Astrocyte (in vitro differentiated cells and primary cell): ENCODE results near the gene SYT2. TPM values are rescaled to one million over a fixed set of nuclear protein-coding genes. Genes with fewer than 3 reads are reported as not detected.
"Not testable (repeated sequence)": the region's sequence is repeated elsewhere in the genome, so short reads cannot be mapped to it uniquely, and the experiment has no call there.

Source experiments
- DNase-seq: peaks from one replicate; pipeline ENCODE4 v3.0.0-alpha.2; 2010; ENCODE audit warnings: low read depth
- FAIRE-seq: peaks from 2 replicates; lab custom pipeline; 2011; peaks lifted over from hg19 to GRCh38; lab: Jason Lieb, UNC
- H2AFZ ChIP-seq: 2 replicates; pipeline ENCODE4 v1.6.0; 2012; ENCODE audit warnings: low read depth, low read length, inconsistent platforms
- H3K27ac ChIP-seq: 2 replicates; pipeline ENCODE4 v1.5.1; 2011; ENCODE audit warnings: low read depth, low read length, inconsistent platforms
- H3K27me3 ChIP-seq: 2 replicates; pipeline ENCODE4 v1.6.0; 2011; ENCODE audit warnings: low read length, inconsistent platforms; ENCODE audit not compliant: insufficient read depth
- H3K36me3 ChIP-seq: 2 replicates; pipeline ENCODE4 v1.5.1; 2011; ENCODE audit warnings: low read length, inconsistent platforms; ENCODE audit not compliant: insufficient read depth
- H3K4me1 ChIP-seq: 2 replicates; pipeline ENCODE4 v1.5.1; 2011; ENCODE audit warnings: low read length, inconsistent platforms; ENCODE audit not compliant: insufficient read depth
- H3K4me2 ChIP-seq: 2 replicates; pipeline ENCODE4 v1.6.0; 2012; ENCODE audit warnings: low read length, inconsistent platforms
- H3K4me3 ChIP-seq: 2 replicates; pipeline ENCODE4 v1.5.1; 2011; ENCODE audit warnings: low read depth, mild to moderate bottlenecking, low read length, inconsistent platforms; ENCODE audit not compliant: insufficient read depth
- H3K79me2 ChIP-seq: 2 replicates; pipeline ENCODE4 v1.6.0; 2012; ENCODE audit warnings: mild to moderate bottlenecking, low read length, inconsistent platforms; ENCODE audit not compliant: insufficient read depth
- H3K9ac ChIP-seq: 2 replicates; pipeline ENCODE4 v1.6.0; 2012; ENCODE audit warnings: mild to moderate bottlenecking, low read length, inconsistent platforms
- H3K9me3 ChIP-seq: 2 replicates; pipeline ENCODE4 v1.5.1; 2012; ENCODE audit warnings: low read depth, mild to moderate bottlenecking, low read length, inconsistent platforms; ENCODE audit not compliant: insufficient read depth
- H4K20me1 ChIP-seq: 2 replicates; pipeline ENCODE4 v1.6.0; 2012; ENCODE audit warnings: low read length, inconsistent platforms; ENCODE audit not compliant: insufficient read depth
- H3K27ac Mint-ChIP-seq: one replicate; pipeline ENCODE4 v1.8.0; 2021; ENCODE audit warnings: mild to moderate bottlenecking, mixed read lengths; ENCODE audit not compliant: unreplicated experiment
- H3K27me3 Mint-ChIP-seq: one replicate; pipeline ENCODE4 v1.8.0; 2021; ENCODE audit warnings: low read depth, mixed read lengths; ENCODE audit not compliant: unreplicated experiment
- H3K36me3 Mint-ChIP-seq: one replicate; pipeline ENCODE4 v1.8.0; 2021; ENCODE audit warnings: low read depth, mixed read lengths; ENCODE audit not compliant: unreplicated experiment
- H3K4me1 Mint-ChIP-seq: one replicate; pipeline ENCODE4 v1.8.0; 2021; ENCODE audit warnings: low read depth, mixed read lengths; ENCODE audit not compliant: unreplicated experiment
- H3K4me3 Mint-ChIP-seq: one replicate; pipeline ENCODE4 v1.8.0; 2021; ENCODE audit warnings: mild to moderate bottlenecking, moderate library complexity, mixed read lengths; ENCODE audit not compliant: unreplicated experiment
- H3K9me3 Mint-ChIP-seq: one replicate; pipeline ENCODE4 v1.8.0; 2021; ENCODE audit warnings: mild to moderate bottlenecking, mixed read lengths; ENCODE audit not compliant: unreplicated experiment
- CTCF ChIP-seq: IDR thresholded peaks from 2 replicates; pipeline ENCODE4 v1.5.1; 2011; ENCODE audit warnings: low read depth, mild to moderate bottlenecking, inconsistent platforms, low read length, moderate library complexity; ENCODE audit not compliant: insufficient read depth
- EZH2 ChIP-seq: IDR thresholded peaks from 2 replicates; pipeline ENCODE4 v1.6.1; 2012; ENCODE audit warnings: mild to moderate bottlenecking, low read length, inconsistent platforms; ENCODE audit not compliant: insufficient read depth
- total RNA-seq: library from RNA; stranded (reverse); gene quantifications from 2 replicates; pipeline ENCODE4 v1.2.1, GENCODE V29; 2021

SYT2 gene
- total RNA-seq, 1 donor from 2014 or later = 0.27 TPM

DNA sequence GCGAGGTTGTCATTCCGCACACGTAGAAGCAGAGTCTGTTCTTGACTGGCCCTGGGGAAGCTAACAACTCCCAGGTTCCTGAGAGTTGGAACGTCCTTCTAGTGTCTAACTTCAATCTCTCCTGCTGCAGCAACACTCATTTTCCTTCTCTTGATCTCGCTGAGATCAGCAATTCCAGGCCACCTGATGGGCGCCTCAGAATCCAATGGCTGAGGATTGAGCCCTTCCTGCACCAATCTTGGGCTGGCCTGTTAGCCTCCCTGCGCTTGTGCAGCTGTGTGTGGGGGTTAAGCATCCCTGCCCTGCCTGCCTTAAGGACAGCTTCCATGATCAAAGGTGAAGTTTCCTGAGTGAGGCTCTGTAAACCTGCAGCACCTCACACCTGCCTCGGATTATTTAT is 87.9 kb downstream of the SYT2 start:
- FAIRE-seq (no peak), DNase-seq (no peak)
- no peaks in the 10 kb centered on the region for H3K36me3 ChIP-seq
- H3K4me3 Mint-ChIP-seq = no peak overlapping the region
- peaks cover 4% of the 10 kb centered on the region for H3K36me3 Mint-ChIP-seq
- no peaks in the 10 kb centered on the region for H3K9me3 Mint-ChIP-seq
- H3K4me1 ChIP-seq = peaks cover 25% of the 10 kb centered on the region
- no peaks in the 10 kb centered on the region for H3K79me2 ChIP-seq
- no peaks in the 10 kb centered on the region for H3K9me3 ChIP-seq
- peaks cover 10% of the 10 kb centered on the region for H3K27me3 ChIP-seq
- H3K4me1 Mint-ChIP-seq = peaks cover 31% of the 10 kb centered on the region
- H3K4me2 ChIP-seq = no peak overlapping the region
- peaks cover 34% of the 10 kb centered on the region for H3K27me3 Mint-ChIP-seq
- no peak overlapping the region for H3K27ac Mint-ChIP-seq
- no peak overlapping the region for H3K4me3 ChIP-seq
- TF ChIP-seq EZH2 = no peak
- TF ChIP-seq CTCF = no peak
- no peak overlapping the region for H3K27ac ChIP-seq
- H4K20me1 ChIP-seq = no peaks in the 10 kb centered on the region
- H3K9ac ChIP-seq = no peak overlapping the region
- H2AFZ ChIP-seq = no peak overlapping the region

- Mint-ChIP-seq H3K36me3 (peaks cover 4% of the 10 kb centered on the region), H3K9me3 (no peaks in the 10 kb centered on the region), H3K4me1 (peaks cover 35% of the 10 kb centered on the region), H3K27ac (no peak overlapping the region), H3K27me3 (peaks cover 29% of the 10 kb centered on the region), H3K4me3 (no peak overlapping the region)
- Histone ChIP-seq H3K4me2 (no peak overlapping the region), H4K20me1 (no peaks in the 10 kb centered on the region), H3K79me2 (no peaks in the 10 kb centered on the region), H3K9me3 (no peaks in the 10 kb centered on the region), H3K4me3 (no peak overlapping the region), H3K36me3 (no peaks in the 10 kb centered on the region), H2AFZ (no peak overlapping the region), H3K27ac (no peak overlapping the region), H3K9ac (no peak overlapping the region), H3K4me1 (peaks cover 30% of the 10 kb centered on the region), H3K27me3 (peaks cover 7% of the 10 kb centered on the region)
- DNase-seq (no peak), FAIRE-seq (no peak)
- no peak for TF ChIP-seq CTCF
- TF ChIP-seq EZH2 = no peak
These were observed 88.8 kb downstream of the SYT2 start for GRCh38 chr1:202621446-202621845.

DNA sequence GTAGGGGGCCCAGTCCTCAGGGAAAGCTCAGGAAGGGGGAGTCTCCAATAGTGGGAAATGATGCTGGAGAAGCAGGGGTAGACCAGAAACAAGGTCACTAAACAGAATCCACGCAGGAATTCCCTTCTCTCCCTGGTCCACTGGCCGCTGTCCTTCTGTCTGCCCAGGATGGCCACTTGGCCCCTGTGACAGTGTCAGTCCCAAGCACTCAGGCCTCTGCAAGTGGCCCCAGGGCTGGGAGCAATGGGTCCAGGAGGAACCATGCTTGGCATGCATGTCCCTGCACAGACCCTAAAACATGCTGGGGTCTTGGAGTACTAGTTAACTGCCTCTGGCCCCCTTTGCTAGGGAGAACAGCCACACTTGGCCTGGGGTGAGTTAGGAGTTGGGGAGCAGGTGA is 90.2 kb downstream of the SYT2 start:
- not testable (repeated sequence) for FAIRE-seq, H3K9ac ChIP-seq, H3K27me3 ChIP-seq, H3K4me2 ChIP-seq, DNase-seq, H3K4me3 Mint-ChIP-seq, H2AFZ ChIP-seq, H3K9me3 ChIP-seq, H3K27ac ChIP-seq, H3K36me3 Mint-ChIP-seq, H3K36me3 ChIP-seq, H3K27ac Mint-ChIP-seq, H3K4me3 ChIP-seq, H4K20me1 ChIP-seq, H3K79me2 ChIP-seq, H3K9me3 Mint-ChIP-seq
- peaks cover 29% of the 10 kb centered on the region for H3K27me3 Mint-ChIP-seq
- peaks cover 49% of the 10 kb centered on the region for H3K4me1 Mint-ChIP-seq
- peaks cover 44% of the 10 kb centered on the region for H3K4me1 ChIP-seq
